Stomach (tissue), 9 donors: ENCODE results near the gene IGLON5. TPM values are rescaled to one million over a fixed set of nuclear protein-coding genes. Genes with fewer than 3 reads are reported as not detected.

ENCODE experiments used
- DNase-seq, 2 donors: peaks; one replicate each; pipeline versions ENCODE4 v3.0.0 to v3.0.0-alpha.2; 2013 to 2019
- H3K27ac ChIP-seq, 5 donors: fragments of 200-600 bp in 4 of 5; sonication (generic) in 4 of 5; one replicate each; pipeline ENCODE4 v1.5.1; 2013 to 2019; ENCODE audit warnings: mild to moderate bottlenecking in 1 of 5, moderate library complexity in 1 of 5
- H3K27me3 ChIP-seq, 3 donors: fragments of 200-600 bp; sonication (generic); one replicate each; pipeline ENCODE4 v1.5.1; 2017 to 2019; ENCODE audit warnings: mixed run types in 1 of 3
- H3K36me3 ChIP-seq, 4 donors: fragments of 200-600 bp; sonication (generic); 1 replicate in 3 of 4; 2 replicates in 1 of 4; pipeline ENCODE4 v1.5.1; 2016 to 2019
- H3K4me1 ChIP-seq, 4 donors: fragments of 200-600 bp; sonication (generic); one replicate each; pipeline ENCODE4 v1.5.1; 2016 to 2019
- H3K4me3 ChIP-seq, 4 donors: fragments of 200-600 bp; sonication (generic) in 3 of 4; one replicate each; pipeline ENCODE4 v1.5.1; 2016 to 2019; ENCODE audit warnings: mild to moderate bottlenecking in 1 of 4
- H3K9me3 ChIP-seq, 4 donors: fragments of 200-600 bp; sonication (generic); one replicate each; pipeline ENCODE4 v1.5.1; 2016 to 2019
- EP300 ChIP-seq: sonication (generic); formaldehyde crosslinking; IDR thresholded peaks from one replicate; pipeline ENCODE4 v1.6.1; 2017; ENCODE audit warnings: antibody characterized with exemption
- POLR2A ChIP-seq, 4 donors: fragments of 450-650 bp; IDR thresholded peaks; one replicate each; pipeline ENCODE4 v1.6.1; 2016; ENCODE audit warnings: antibody characterized with exemption in 4 of 4, control low read depth in 2 of 4, mild to moderate bottlenecking in 1 of 4, moderate library complexity in 1 of 4
- POLR2AphosphoS5 ChIP-seq, 3 donors: sonication (generic); formaldehyde crosslinking; IDR thresholded peaks; one replicate each; pipeline ENCODE4 v1.6.1; 2016; ENCODE audit warnings: antibody characterized with exemption in 3 of 3
- WGBS, 5 donors: extraction: QIAGEN DNeasy Blood & Tissue Kit in 3 of 5; methylation state at CpG; one replicate each; pipeline versions ENCODE4 v1.1.5 to v1.1.7; 2013 to 2018; 5-methylcytosine and 5-hydroxymethylcytosine counted together
- intact Hi-C: fragments of 100-400 bp; cut with DNase I; formaldehyde crosslinking; loops from one replicate; pipeline ENCODE4 v1.15.1; 2023; ENCODE audit warnings: low total_unique reads
- polyA plus RNA-seq, 3 donors: library from polyadenylated mRNA; stranded (reverse); fragments of 200-250 nt; gene quantifications; one replicate each; pipeline ENCODE4 v1.2.3, GENCODE V29; 2013
- total RNA-seq, 5 donors: library from RNA; depleted of rRNA; stranded (reverse); fragments of >200 nt; gene quantifications; one replicate each; pipeline versions ENCODE4 v1.1.0 to v1.2.3, GENCODE V29; 2014 to 2016
- TF ChIP-seq, protein P1 (sequence below), 7 experiments: fragments of 450-650 bp in 4 of 7; fragments of 200-600 bp in 3 of 7; sonication (generic) in 3 of 7; IDR thresholded peaks; one replicate each; pipeline ENCODE4 v1.5.1; 2016 to 2019; ENCODE audit warnings: antibody characterized with exemption in 7 of 7, control low read depth in 2 of 7, mild to moderate bottlenecking in 1 of 7
- donor health status: healthy with polysubstance abuse.
- donor health status: Bipolar disorder and iron deficiency.
- donor health status: healthy.

The IGLON5 gene
- total and polyA plus RNA-seq, 8 donors: 0.13 to 0.18 TPM; not detected in 6

DNA sequence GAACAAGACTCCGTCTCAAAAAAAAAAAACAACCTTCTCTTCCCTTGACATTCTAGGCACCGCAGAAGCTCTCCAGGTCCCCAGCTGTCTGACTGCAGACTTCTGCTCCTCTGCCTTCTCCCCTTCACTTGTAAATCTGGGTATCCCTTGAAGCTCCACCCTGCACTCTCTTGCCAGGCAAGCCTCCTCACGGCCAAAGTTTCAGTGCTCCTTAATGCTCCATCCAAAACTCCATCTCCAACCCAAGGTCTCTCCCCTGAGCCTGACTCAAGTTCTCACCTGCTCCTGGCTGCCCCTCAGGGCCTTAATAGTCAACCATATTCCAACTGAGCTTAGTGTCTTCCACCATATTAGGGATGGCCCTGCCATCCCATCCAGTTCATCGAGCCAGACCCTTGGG is 58.8 kb downstream of the IGLON5 start:
- H3K27ac ChIP-seq: no peak overlapping the region

DNA sequence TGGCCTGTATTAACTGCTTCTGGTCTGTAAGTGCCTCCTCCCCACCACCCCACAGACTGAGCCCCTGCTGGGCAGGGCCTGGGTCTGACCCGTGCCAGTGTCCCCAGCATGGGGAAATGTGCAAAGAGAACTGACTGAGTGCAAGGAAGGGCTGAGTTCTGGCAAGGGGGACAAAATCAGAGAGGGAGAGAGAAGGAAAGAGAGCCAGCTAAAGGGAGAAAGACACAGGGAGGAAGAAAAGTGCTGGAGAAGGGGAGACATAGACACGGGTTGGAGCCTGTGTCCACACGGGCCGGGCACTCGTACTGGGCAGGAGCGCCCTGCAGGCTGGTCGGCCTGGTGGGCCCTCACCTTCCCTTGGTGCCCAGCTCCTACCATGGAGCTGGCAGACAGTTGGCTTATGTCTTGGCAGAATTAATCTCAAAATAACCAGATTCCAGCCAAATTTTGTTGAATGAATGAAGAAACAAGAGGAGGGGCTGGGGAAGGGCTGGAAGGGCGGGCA is 59.8 kb downstream of the IGLON5 start:
- Histone ChIP-seq H3K9me3 (no peaks in the 10 kb centered on the region), H3K27ac (peak overlapping the region in 2 of 5 donors; percentile 49 to 65), H3K4me1 (peaks cover 0 to 18% (median 13%) of the 10 kb centered on the region in 4 donors), H3K27me3 (no peaks in the 10 kb centered on the region), H3K4me3 (peak overlapping the region in 2 of 4 donors; percentile 10 to 15), H3K36me3 (no peaks in the 10 kb centered on the region)
- TF ChIP-seq, protein P1, sequence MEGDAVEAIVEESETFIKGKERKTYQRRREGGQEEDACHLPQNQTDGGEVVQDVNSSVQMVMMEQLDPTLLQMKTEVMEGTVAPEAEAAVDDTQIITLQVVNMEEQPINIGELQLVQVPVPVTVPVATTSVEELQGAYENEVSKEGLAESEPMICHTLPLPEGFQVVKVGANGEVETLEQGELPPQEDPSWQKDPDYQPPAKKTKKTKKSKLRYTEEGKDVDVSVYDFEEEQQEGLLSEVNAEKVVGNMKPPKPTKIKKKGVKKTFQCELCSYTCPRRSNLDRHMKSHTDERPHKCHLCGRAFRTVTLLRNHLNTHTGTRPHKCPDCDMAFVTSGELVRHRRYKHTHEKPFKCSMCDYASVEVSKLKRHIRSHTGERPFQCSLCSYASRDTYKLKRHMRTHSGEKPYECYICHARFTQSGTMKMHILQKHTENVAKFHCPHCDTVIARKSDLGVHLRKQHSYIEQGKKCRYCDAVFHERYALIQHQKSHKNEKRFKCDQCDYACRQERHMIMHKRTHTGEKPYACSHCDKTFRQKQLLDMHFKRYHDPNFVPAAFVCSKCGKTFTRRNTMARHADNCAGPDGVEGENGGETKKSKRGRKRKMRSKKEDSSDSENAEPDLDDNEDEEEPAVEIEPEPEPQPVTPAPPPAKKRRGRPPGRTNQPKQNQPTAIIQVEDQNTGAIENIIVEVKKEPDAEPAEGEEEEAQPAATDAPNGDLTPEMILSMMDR (IDR thresholded peaks at IDR 0.05): no peak
- TF ChIP-seq POLR2AphosphoS5 (IDR thresholded peaks at IDR 0.05): no peak
- no peak for TF ChIP-seq EP300
- no peak for TF ChIP-seq POLR2A (IDR thresholded peaks at IDR 0.05)
- no peak for DNase-seq
- 65 to 75% (median 69%) methylated on average over 8 of the region's 8 CpGs for WGBS, 5 donors
- intact Hi-C loops: no loop called here

More for the DNA sequence above, 58.8 kb downstream of the IGLON5 start:
- Histone ChIP-seq H3K36me3 (no peaks in the 10 kb centered on the region), H3K4me1 (peaks cover 4 to 24% (median 19%) of the 10 kb centered on the region in 4 donors), H3K9me3 (no peaks in the 10 kb centered on the region), H3K27me3 (no peaks in the 10 kb centered on the region), H3K4me3 (no peak overlapping the region)
- intact Hi-C loops: no loop called here
- WGBS, 5 donors: 67 to 77% (median 68%) methylated on average over 4 of the region's 4 CpGs
- no peak for DNase-seq
- TF ChIP-seq POLR2AphosphoS5 (IDR thresholded peaks at IDR 0.05): no peak
- TF ChIP-seq POLR2A (IDR thresholded peaks at IDR 0.05): no peak

DNA sequence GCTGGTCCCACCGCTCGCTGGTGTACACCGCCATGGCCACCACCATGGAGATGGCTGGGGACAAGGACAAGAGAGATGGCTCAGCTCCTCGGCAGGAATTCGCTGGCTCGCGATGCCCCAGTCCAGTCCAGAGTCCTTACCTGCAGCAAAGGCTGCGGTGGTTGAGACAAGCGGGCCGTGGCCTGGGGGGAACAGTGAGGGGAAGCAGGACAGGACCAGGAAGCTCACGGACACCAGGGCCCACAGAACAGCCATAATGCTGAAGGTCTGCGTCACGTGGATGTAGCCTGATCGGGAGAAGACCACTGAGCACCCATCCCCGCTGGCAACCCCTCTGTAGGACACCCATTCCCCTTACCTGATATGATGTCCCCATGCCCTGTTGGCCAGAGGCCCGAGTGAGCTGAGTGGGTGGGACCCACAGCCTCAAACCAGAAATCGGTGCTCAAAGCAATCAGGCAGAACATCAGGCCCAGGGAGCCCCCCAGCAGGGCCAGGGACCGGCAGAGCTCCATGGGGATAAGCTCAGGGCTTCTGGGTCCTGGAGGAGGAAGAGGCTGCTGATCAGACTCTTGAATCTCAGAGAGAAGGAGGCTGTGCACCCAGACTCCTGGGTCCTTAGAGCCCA is 60.7 kb downstream of the IGLON5 start:
- no peaks in the 10 kb centered on the region for H3K9me3 ChIP-seq
- no peaks in the 10 kb centered on the region for H3K27me3 ChIP-seq
- DNase-seq: no peak
- TF ChIP-seq EP300 (no peak), POLR2A (IDR thresholded peaks at IDR 0.05) (no peak), POLR2AphosphoS5 (IDR thresholded peaks at IDR 0.05) (no peak)
- TF ChIP-seq, protein P1 (IDR thresholded peaks at IDR 0.05): no peak
- H3K27ac ChIP-seq: peak overlapping the region; percentile 23 to 65 (median 37)
- H3K36me3 ChIP-seq: no peaks in the 10 kb centered on the region
- WGBS, 5 donors: 77 to 83% (median 81%) methylated on average over 11 to 18 of the region's 18 CpGs
- peak overlapping the region in 3 of 4 donors; percentile 3 to 15 (median 10) for H3K4me3 ChIP-seq
- intact Hi-C loops: no loop called here
- H3K4me1 ChIP-seq: peaks cover 0 to 15% (median 11%) of the 10 kb centered on the region in 4 donors

DNA sequence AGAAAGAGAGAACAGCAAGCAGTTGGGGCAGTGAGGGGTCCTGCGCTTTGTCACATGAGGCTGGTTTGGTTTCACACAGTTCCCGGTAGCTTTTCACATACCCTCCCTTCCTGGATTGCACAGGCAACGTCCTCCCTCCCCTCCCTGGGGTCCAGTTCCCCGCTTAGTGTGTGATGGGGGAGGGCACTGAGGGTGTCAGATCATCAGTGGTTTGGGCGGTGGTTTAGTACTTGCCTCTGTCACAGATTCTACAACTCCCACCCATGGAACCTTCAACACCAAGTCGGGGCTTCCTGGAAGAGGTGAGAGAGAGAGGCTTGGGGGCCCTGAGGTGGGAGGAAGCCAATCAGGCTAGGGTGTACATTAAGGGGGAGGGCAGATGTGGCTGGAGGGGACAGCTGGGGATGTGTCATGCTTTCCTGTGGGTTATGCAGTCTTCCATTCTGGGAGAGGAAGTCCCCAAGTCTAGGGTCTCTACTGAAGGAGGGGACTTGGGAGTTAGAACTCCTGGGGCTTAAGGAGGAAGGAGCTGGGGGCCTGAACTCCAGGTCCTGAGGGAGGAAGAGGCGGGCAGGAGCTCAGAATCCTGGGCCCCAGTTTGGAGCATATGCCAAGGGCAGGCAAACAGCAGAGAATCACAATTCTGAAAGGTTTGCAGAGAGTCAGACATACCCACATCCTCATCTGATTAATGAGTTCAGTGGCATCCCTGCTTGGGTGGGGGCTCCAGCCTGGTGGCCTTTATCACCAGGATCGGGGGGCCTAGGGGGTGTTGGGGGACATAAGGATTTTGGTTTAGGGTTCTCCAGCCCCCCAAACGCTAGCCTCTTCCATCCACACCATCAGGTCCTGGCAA is 61.4 kb downstream of the IGLON5 start, which contains the start of gene NKG7:
NKG7 (minus strand) TSS at position 6 of the 856 bp plus-strand sequence. CDS start 119 bp downstream, outside the sequence.
- H3K4me3 ChIP-seq: peak within 1 kb of the TSS in 3 of 4 donors; percentile 3 to 15 (median 10)
- 33 to 51% (median 46%) methylated on average over 7 to 9 of the region's 9 CpGs for WGBS, 5 donors
- TF ChIP-seq, protein P1 (IDR thresholded peaks at IDR 0.05): no peak
- no peak for TF ChIP-seq POLR2A (IDR thresholded peaks at IDR 0.05)
- no peak for TF ChIP-seq EP300
- no peak for TF ChIP-seq POLR2AphosphoS5 (IDR thresholded peaks at IDR 0.05)
- H3K36me3 ChIP-seq: no peaks in the 10 kb centered on the region
- no peaks in the 10 kb centered on the region for H3K27me3 ChIP-seq
- peaks cover 0 to 15% (median 10%) of the 10 kb centered on the region in 4 donors for H3K4me1 ChIP-seq
- H3K27ac ChIP-seq: peak within 1 kb of the TSS; percentile 23 to 65 (median 37)
- H3K9me3 ChIP-seq: no peaks in the 10 kb centered on the region
- intact Hi-C loops: no loop called here
- peak in 1 of 2 donors; percentile 58 for DNase-seq
